NOMO-1 treated with dmso at 0.1 percent for 144 hours (cell line): ENCODE data around the gene TSC22D3.
"Not testable (repeated sequence)": the region's sequence is repeated elsewhere in the genome, so short reads cannot be mapped to it uniquely, and the experiment has no call there.

ENCODE experiments used
- DNase-seq: peaks from one replicate; lab custom pipeline; 2025; ENCODE audit not compliant: unreplicated experiment; lab: John Stamatoyannopoulos, UW

Gene TSC22D3

GRCh38 chrX:107712231-107713202 lies 63.1 kb downstream of the TSC22D3 start:
- no peak for DNase-seq

GRCh38 chrX:107711521-107712181 lies 63.9 kb downstream of the TSC22D3 start:
- no peak for DNase-seq

- peak; percentile 81 for DNase-seq
Observed at GRCh38 chrX:107710617-107711391, 64.8 kb downstream of the TSC22D3 start.

- DNase-seq: no peak
Observed at GRCh38 chrX:107709266-107709806, 66.3 kb downstream of the TSC22D3 start.

GRCh38 chrX:107708762-107709161 lies 66.8 kb downstream of the TSC22D3 start:
- no peak for DNase-seq

GRCh38 chrX:107707866-107708265 lies 67.7 kb downstream of the TSC22D3 start:
- DNase-seq: no peak

GRCh38 chrX:107706309-107706708 lies 69.3 kb downstream of the TSC22D3 start:
- no peak for DNase-seq

GRCh38 chrX:107704587-107704986 lies 71.0 kb downstream of the TSC22D3 start:
- DNase-seq: no peak

GRCh38 chrX:107704181-107704580 lies 71.4 kb downstream of the TSC22D3 start:
- DNase-seq: no peak

- DNase-seq: peak; percentile 51
Observed at GRCh38 chrX:107701493-107702121, 74.0 kb downstream of the TSC22D3 start.

GRCh38 chrX:107700790-107701189 lies 74.8 kb downstream of the TSC22D3 start:
- no peak for DNase-seq

GRCh38 chrX:107700317-107700774 lies 75.2 kb downstream of the TSC22D3 start:
- no peak for DNase-seq

GRCh38 chrX:107699616-107700015 lies 76.0 kb downstream of the TSC22D3 start:
- DNase-seq: no peak

- no peak for DNase-seq
Observed at GRCh38 chrX:107691024-107691448, 84.6 kb downstream of the TSC22D3 start.

GRCh38 chrX:107687445-107687844 lies 88.1 kb downstream of the TSC22D3 start:
- no peak for DNase-seq

GRCh38 chrX:107686792-107687191 lies 88.8 kb downstream of the TSC22D3 start:
- no peak for DNase-seq

GRCh38 chrX:107686026-107686425 lies 89.6 kb downstream of the TSC22D3 start:
- no peak for DNase-seq

GRCh38 chrX:107685586-107685985 lies 90.0 kb downstream of the TSC22D3 start:
- DNase-seq: not testable (repeated sequence)

- peak; percentile 75 for DNase-seq
Observed at GRCh38 chrX:107684956-107685385, 90.6 kb downstream of the TSC22D3 start.

- DNase-seq: no peak
Observed at GRCh38 chrX:107683931-107684330, 91.7 kb downstream of the TSC22D3 start.
